Activated CD8-positive, alpha-beta memory T cell treated with anti-CD3 and anti-CD28 coated beads, Interleukin-2, amount 50 U/mL, for 24 hours (primary cell): ENCODE data around the gene TBC1D16.
A peak's percentile ranks its signal among the peaks of the same experiment; 100 is the strongest.

Source experiments
- DNase-seq: peaks from one replicate; pipeline ENCODE4 v3.0.0-alpha.2; 2020; ENCODE audit errors: extremely low read depth

Gene TBC1D16

DNA sequence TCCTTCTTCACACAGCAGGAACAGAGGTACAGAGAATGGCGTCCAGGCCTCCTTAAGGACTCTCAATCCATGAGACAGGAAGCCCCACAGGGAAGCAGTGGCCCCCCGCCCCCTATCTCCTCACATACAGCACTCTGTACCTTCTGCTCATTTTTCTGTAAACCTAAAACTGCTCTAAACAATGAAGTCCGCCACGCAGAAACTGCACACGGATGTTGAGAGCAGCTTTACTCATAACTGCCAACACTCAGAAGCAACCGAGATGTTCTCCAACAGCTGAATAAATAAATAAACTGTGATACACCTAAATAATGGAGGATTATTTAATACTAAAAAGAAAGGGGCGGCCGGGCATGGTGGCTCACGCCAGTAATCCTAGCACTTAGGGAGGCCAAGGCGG is 9.9 kb downstream of the TBC1D16 start:
- no peak for DNase-seq

DNA sequence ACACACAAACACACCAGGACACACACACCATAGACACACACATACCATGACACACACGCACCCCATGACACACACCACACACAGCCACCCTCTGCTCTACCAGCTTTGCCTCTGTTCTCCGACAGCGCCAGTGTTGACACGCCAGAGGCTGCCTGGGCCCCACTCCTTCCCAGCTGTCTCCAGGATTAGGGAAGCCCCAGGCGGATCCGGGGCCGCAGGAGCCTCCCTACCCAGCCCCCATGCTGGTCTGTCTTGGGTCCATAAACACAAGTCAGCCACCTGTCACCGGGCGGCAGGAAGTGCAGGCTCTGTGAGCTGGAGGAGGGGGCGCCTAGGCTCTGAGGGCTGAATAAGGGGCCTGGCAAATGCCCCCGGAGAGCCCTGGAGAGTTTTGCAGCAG is 10.5 kb downstream of the TBC1D16 start:
- no peak for DNase-seq

DNA sequence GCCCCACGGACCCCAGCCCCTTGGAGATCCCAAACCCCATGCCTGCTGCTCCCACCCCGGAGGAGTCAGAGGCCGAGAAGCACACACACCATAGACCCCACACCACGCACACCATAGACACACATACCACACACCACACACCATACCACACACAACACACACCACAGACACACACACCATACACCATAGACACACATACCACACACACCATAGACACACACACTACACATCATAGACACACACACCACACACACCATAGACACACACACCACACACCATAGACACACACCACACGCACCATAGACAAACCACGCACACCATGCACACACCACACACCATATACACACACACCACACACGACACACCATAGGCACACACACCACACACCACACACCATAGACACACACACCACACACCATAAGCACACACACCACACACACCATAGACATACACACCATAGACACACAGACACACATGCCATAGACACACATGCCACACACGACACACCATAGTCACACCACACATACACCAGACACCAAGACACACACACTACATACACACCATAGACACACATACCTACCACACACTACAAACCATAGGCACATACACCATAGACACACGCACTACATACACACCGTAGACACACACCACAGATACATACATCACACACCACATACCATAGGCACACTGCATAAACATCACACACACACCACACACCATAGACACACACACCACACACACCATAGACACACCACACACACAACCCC is 11.3 kb downstream of the TBC1D16 start:
- DNase-seq: no peak

DNA sequence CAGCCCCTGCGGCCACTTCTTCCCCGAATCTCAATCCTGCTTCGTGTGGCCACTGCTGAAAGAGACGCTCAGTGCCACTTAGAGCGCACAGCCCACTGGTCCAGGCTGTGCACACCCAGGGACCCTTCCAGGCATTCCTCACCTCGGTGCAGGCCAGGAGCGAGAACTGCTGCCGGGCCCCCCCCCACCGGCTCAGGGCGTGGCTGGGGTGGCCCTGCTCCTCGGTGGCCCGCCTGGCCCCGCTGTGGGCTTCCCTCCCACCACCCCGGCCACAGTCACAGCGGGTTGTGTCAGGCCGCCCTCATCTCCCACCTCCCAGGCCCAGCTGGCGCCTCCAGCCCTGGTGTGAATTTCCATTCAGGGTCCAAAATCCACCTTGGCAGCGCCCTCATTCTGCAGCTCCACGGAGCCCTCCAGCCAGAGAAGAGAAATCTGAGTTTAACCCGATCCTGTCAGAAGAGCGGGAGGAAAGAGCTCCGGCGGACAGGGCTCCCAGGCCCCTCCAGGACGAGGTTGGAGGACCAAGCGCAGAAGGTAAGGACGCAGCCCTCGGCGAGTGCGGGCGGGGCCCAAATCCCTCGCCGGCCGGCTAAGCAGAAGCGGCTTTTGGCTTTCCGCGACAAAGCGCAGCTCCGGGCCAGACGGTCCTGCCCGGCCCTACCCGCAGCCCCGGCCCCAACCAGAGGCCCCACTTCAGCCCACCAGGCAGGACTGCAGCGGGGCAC is 12.0 kb downstream of the TBC1D16 start:
- DNase-seq: no peak

DNA sequence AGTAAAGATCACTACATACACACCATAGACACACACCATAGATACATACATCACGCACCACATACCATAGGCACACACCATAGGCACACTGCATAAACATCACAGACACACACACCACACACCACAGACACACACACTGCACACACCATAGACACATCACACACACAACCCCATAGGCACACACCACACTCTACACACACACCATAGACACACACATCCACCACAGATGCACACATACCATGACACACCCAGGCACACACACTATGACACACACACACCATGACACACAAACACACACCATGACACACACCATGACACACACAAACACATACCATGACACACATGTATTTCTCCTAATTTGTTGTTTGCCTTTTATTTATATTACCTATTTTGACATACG is 14.1 kb downstream of the TBC1D16 start:
- no peak for DNase-seq

DNA sequence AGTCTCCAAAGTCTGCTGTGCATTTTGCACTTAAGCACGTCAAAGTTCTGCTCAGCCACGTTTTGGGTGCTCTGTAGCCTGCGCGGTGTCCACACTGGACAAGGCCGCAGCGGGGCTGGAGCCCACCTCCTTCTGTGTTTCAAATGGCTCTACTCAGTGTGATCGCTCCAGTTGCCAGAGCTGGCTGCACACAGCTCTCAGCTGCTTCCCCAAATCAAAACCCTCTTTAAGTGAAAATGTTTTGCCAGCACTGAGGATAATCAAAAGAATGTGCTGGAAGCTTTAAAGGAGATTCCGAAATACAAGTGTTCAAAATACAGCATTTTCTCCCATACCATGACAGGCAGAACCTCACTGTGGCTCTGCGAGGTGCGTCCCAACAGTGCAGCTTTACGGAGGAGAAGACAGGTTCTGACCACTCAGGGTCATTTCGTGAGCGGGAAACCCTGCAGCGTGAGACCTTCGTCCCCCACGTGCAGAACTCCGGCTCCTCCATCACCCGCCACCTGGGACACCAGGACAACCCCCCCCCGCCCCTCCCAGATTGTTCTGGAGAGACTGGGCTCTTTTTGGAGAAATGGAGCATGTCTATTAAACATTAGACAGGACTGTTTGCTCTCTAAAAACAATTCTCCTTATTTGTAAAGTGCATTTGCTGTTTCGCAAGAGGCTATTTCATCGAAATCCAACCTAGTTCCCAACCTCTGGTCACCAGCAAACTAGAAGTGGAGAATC is 16.6 kb downstream of the TBC1D16 start:
- DNase-seq: no peak

DNA sequence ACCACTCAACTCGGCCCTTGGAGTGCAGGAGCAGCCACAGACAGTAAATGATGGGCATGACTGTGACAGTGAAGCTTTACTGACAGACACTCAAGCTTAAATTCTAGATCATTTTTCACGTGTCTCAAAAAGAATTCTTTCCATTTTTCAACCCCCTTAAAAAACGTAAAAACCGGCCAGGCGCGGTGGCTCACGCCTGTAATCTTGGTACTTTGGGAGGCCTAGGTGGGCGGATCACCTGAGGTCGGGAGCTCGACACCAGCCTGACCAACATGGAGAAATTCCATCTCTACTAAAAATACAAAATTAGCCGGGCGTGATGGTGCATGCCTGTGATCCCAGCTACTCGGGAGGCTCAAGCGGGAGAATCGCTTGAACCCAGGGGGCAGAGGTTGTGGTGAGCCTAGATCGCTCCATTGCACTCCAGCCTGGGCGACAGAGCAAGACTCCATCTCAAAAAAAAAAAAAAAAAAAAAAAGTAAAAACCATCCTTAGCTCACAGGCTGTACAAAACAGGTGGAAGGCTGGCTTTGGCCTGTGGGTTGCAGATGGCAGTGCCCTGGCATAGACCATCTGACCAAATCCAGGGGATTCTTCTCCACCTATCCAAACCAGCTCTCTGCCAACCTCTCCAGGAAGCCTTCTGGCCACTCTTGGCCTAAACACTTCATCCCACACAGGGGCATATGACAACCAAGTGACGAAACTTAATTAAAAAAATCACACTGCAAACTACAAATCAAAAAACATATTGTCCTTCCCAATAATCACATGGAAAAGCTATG is 18.3 kb downstream of the TBC1D16 start:
- no peak for DNase-seq

DNA sequence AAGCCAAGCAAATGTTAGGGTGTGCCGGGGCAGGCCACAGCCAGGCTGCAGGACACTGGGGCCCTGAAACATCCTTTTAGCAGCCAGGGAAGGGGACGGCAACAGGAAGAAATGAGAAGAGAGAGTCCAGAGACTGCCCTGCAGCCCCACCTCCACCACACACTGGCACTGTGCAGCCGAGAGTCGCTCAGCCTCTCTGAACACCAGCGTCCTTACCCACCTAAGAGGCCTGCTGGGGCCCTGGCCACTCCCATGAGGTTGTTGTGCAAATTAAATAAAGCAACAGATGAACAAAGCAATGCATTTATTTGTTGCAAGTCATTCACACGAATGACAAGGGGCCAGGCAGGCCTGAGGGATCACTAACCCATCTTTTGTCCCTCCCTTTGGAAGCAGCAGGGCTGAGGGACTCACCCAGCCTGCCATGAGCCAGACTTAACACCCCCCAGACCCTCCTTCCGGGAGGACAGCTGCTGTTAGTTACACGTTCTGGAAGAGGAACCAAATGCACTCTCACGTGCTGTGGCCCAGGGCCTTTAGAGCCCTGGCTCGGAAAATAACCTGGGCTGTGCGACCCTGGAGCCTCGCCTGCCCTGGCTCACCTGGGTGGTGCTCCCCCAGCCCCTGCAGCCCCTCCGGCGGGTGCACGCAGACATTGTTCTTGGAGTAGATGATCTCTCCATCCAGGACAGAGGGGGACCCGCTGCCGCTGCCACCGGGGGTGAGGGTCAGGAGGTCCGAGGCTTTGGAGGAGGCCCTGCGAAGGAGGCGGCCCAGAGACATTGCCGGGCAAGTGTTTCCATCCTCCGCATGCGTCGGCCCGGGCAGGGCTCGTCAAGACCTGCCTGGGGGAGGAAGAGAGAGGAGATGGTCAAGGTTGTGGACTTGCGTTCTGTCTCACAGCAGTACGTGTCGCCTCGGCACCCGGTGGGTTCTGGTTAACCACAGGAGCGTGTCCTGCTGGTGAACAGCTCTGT is 22.6 kb downstream of the TBC1D16 start:
- DNase-seq: no peak

DNA sequence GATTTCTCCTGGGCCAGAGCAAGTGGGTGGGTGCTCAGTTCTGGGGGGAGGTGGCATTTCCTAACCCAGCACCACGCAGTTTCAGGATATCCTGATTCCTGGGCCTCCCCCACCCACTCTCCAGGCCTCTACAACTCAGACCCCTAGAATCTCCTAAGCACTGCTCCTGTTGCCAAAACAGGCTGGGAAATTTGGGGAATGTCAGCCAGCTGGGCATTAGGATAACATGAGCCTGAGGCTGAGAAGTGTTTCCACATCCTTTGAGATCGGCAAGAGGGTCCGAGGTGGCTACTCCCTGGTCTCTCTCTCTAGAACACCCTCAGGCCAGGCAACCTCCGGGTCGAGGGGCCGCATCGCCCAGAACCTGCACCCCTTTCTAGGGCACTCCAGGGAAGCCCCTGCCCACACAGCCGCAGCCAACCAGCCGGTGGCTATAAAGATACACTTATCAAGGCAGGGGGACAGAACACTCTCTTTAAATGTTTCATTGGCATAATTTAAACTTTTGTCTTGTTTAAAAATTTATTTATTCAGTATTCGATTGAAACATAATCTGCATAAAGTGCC is 23.6 kb downstream of the TBC1D16 start:
- no peak for DNase-seq

DNA sequence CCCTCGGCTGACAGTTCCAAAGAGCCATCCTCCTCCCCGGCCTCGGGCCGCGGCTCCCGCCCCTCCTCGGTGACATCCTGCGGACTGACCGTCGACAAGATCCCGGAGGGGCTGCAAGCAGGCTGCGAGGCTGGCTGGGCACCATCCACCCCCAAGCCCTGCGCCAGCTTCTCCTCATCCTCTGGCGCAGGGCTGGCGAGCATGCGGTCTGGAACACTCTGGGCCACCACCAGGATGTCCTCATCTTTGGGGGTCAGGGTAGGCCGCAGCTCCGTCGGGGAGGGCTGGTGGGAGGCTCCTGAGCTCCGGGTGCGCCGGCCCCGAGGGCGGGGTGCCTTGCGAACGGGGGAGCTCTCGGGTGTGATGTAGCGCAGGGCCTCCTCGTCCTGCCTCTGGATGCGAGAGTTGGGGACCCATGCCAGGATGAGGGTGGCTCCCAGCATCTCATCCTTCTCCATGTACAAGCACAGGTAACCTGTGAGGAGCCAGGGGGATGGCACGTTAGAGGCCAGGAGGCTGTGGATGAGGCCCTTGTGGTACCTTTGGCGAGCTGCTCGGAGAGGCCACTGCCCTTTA is 25.3 kb downstream of the TBC1D16 start:
- no peak for DNase-seq

DNA sequence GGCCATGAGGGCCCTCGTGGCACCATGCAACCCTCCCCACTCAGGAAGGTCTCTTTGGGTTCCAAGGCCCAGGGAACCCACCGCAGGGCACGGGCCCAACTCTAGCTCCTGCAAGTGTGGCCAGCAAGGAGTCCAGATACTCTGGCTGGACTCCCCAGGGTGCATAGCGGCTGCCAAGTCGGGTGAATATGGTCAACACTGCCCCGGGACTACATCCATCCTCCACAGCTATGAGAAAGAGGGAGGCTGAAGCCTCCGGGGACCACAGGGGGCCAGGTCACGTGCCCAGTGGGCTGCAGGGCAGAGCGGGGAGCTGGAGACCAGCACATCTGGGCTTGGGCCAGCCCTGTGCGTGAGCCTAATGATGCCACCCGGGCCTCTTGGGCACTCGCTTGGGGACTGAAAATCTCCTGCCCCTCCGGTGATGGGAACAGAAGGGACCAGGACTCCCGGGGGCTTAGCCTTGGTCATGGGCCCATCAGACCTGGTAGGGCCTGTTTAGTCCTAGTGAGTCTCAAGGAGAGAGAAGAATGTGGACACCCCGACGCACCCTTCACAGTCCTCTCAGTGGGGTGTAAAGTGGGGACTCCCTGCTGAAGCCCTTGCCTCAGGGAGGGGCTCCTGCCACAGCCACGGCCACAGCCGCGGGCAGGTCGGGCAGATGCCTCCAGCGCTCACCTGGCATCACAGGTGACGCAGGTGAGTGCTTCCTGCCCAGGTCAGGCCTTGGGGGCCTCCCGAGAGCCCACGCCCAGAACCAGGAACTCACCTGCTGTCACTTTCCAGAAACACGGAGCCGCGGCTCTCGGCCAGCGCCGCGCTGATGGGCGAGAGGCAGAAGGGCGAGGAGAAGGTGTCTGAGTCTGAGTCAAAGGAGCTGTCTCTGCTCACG is 26.0 kb downstream of the TBC1D16 start:
- DNase-seq: no peak

DNA sequence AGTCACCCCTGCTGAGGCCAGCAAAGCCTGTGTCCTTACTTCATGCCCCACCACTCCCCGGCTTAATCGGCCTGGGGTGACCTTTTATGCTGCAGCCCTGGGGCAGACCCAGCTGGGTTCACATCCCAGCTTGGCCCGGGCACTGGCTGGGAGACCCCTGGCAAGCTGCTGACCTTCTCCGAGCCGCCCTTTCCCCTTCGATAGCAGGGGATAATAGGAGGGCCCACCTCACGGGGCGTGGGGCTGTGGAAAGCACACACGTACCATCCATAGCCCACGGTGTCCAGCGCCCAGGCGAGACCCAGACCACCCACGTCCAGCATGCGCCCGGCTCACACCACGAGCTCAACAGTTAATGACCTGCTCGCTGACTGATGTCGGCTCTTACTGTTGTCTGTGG is 26.8 kb downstream of the TBC1D16 start:
- DNase-seq: no peak

DNA sequence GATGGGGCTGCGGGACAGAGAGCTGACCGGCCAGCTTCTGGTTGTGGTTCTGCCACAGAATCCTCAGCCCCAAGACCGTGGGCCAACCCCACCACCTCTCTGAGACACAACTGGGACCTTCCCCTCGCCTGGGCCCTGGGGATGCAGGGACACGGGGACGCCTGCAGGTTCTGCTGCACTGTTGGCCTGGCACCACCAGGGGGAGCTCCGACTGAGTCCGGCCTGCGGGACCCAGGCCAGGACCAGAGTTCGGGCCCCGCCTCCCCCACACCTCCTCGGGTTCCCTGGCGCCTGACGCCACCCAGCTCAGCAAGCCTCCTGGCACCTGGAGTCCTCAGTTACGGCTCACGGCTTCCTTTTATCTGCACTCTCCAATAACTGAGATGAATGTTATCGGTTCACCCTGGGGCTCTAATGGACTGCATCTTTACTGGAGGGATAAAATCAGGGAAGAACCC is 27.3 kb downstream of the TBC1D16 start:
- DNase-seq: peak; percentile 49

DNA sequence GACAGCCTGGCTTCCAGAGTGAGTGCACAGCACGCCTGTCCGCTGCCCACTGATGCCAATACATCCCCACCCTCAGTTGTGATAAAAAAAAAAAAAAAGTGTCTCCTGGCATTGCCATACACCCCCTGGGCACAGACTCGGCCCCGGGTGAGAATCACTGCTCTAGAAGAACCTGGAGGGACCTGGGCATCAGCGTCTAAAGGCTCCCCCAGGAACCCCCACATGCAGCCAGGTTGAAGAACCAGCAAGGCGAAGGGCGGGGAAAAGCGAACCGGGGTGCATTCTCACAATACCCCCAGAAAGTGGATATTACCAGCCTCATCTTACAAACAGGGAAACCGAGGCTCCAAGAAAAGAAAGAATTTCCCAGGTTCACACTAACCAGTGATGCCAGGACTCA is 27.7 kb downstream of the TBC1D16 start:
- DNase-seq: no peak

DNA sequence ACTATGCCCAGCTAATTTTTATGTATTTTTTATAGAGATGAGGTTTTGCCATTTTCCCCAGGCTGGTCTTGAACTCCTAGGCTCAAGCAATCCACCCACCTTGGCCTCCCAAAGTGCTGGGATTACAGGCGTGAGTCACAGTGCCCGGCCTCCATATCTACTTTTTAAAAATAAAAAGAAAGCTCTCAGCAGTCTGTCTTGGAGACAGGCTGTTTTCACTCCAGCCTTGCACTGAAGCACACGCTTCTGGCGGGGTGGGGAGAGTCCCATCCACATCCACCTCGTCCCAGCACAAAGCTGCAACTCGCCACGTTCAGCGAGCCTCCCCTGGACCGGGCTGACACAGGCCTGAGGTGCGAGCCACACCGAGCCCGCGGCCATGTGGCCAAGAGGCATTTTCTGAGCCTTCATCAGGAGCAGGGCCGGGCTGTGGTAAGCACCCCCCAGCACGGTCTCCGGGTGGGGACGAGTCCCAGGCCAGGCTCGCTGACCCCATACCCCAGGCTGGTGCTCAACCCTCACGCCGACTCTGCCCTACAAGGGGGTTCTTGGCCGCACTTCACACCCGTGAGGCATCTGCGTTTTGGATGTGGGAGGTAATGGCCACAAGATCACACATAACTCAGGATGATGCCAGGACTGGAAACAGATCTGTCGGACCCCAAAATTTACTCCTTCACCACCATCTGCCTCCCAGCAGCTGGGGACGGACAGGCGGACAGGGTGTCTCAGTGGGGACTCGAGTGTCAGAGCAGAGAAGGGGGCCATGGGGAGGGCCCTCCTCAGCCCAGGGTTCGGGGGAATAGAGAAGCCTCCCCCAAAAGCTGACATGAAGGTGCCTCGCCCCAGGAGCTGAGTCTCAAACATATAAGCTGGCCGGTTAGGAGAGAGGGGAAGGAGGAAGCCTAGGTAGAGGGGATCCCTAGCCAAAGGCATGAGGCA is 28.6 kb downstream of the TBC1D16 start:
- no peak for DNase-seq

DNA sequence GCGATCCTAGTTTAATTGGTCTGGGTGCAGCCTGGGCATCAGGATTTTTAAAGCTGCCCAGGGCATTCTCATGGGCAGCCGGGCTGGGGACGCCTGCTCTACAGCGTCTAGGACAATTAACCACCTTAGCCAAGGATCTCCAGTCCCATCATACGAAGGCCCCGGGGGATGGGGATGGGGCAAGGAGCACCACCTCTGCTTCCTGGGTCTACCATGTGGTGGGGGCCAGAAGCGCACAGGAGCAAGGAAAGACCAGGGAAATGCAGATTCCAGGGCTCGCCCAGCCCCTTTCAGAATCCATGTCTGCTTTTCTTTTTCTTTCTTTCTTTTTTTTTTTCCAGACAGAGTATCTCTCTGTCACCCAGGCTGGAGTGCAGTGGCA is 29.3 kb downstream of the TBC1D16 start:
- no peak for DNase-seq

DNA sequence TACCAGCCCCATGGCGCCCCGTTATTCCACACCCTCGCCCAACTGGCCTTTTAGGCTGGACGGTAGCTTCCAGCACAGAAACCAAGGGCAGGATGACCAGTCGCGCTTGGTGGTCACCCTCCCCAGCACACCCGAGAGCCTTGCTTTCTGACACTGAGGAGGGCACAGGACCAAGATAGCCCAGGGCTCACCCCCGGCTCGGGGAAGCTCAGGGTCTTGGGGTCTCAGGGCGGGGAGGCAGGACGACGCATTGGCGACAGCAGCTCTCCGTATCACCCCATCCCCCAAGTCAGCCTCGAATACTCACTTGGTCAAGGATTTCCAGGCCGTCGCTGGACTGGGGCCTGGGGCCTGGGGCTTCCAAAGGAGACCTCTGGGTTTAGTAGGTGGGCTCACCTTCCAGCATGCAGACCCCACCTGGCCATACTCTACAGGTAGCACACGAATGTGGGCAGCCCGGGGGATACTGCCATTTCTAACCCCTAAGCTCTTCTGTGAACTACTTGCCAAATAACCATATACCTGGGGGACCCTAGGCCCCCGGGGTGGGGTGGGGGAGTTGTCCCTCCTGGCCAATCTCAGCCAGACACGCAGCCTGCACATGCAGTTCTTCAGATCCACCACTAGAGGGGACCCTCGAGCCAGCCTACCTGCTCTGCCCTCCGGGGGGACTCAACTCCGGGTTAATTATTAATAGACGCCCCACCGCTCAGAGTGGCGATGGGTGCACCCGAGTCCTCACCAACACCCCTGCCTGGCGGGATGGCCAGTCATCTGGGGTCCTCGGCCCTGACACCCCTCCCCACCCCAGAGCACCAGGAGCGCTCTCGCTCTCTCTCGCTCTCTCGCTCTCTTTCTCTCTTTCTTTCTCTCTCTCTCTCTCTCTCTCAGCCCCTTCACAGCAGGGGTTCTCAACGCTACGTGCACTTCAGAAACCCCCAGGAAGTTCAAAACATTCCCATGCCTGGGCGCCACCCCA is 30.0 kb downstream of the TBC1D16 start:
- no peak for DNase-seq
